ENCODE results near the gene SLC7A8. TPM values are rescaled to one million over a fixed set of nuclear protein-coding genes. Genes with fewer than 3 reads are reported as not detected.

Gene SLC7A8
- total and polyA plus RNA-seq, 2 donors (not counting 1 experiment from before 2014, with no cell fraction given), result 0.25 to 1.1 TPM

DNA sequence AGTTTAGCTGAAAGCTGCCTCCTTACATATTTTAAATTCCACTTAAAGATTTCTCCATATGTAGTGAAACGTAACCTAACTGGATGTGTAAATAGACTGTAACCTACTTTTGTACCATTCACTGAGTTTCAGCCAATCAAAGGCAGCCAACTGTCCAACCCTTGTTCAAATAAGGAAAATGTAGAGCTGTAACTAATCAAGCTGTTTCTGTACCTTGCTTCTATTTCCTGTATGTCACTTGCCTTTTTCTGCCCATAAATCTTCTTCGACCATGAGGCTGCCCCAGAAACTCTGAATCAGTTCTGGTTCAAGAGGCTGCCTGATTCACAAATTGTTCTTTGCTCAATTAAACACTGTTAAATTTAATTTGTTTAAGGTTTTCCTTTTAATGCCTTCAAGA is 6.3 kb downstream of the SLC7A8 start:
- POLR2A ChIA-PET, result no interaction called here
- Histone ChIP-seq H3K36me3 (replicated peaks in 1 of 2; ENCODE audit: control extremely low read depth in 1 of 2, control insufficient read depth in 1 of 2, extremely low read depth in 1 of 2, insufficient read depth in 2 of 2, low read length in 1 of 2) (no peaks in the 10 kb centered on the region), H3K9me3 (ENCODE audit: control extremely low read depth in 1 of 3, control insufficient read depth in 2 of 3, insufficient read depth in 1 of 3, low read length in 2 of 3) (no peaks in the 10 kb centered on the region), H3K4me1 (ENCODE audit: control insufficient read depth in 2 of 2, insufficient read depth in 2 of 2, low read length in 2 of 2) (peaks cover 4 to 5% of the 10 kb centered on the region in 2 donors), H3K79me2 (ENCODE audit: control insufficient read depth, insufficient read depth, low read length) (no peaks in the 10 kb centered on the region), H3K4me2 (replicated peaks; ENCODE audit: low read depth, low read length, poor library complexity, severe bottlenecking) (no peak overlapping the region), H3K27ac (ENCODE audit: low read length in 2 of 2) (no peak overlapping the region), H3K9ac (ENCODE audit: low read length) (no peak overlapping the region), H3K4me3 (ENCODE audit: control extremely low read depth in 1 of 5, extremely low read depth in 1 of 5, insufficient read depth in 1 of 5, low read depth in 2 of 5, low read length in 4 of 5) (no peak overlapping the region), H4K20me1 (ENCODE audit: control insufficient read depth, insufficient read depth, low read length, poor library complexity, severe bottlenecking) (no peaks in the 10 kb centered on the region), H3K27me3 (replicated peaks in 1 of 4; ENCODE audit: control extremely low read depth in 1 of 4, control insufficient read depth in 3 of 4, insufficient read depth in 4 of 4, low read length in 3 of 4) (peaks cover 0 to 19% (median 5%) of the 10 kb centered on the region in 4 experiments), H2AFZ (ENCODE audit: insufficient read depth, low read depth, low read length, poor library complexity, severe bottlenecking) (no peak overlapping the region)
- intact Hi-C loops (cut with micrococcal nuclease), result no loop called here
- Mint-ChIP-seq H3K27ac (no peak overlapping the region), H3K4me1 (peaks cover 3% of the 10 kb centered on the region), H3K27me3 (peaks cover 24% of the 10 kb centered on the region), H3K4me3 (no peak overlapping the region), H3K9me3 (ENCODE audit: insufficient read depth) (no peaks in the 10 kb centered on the region)
- WGBS (ENCODE audit: insufficient coverage), result 40% methylated on average over 1 of the region's 2 CpGs
- ATAC-seq (ENCODE audit: low read depth) (no peak), DNase-seq (no peak)
- CTCF ChIA-PET, result interaction anchor here (0.9 to 1.9 kb wide), 4 partner anchors 10 to 108 kb away, joined by 3 to 19 read pairs (median 4); no protein-coding TSS in a partner anchor
- no peak for TF ChIP-seq EZH2 (IDR thresholded peaks at IDR 0.05; ENCODE audit: borderline replicate concordance, insufficient read depth, low read depth, low read length, poor library complexity, severe bottlenecking)
- TF ChIP-seq, protein P1, sequence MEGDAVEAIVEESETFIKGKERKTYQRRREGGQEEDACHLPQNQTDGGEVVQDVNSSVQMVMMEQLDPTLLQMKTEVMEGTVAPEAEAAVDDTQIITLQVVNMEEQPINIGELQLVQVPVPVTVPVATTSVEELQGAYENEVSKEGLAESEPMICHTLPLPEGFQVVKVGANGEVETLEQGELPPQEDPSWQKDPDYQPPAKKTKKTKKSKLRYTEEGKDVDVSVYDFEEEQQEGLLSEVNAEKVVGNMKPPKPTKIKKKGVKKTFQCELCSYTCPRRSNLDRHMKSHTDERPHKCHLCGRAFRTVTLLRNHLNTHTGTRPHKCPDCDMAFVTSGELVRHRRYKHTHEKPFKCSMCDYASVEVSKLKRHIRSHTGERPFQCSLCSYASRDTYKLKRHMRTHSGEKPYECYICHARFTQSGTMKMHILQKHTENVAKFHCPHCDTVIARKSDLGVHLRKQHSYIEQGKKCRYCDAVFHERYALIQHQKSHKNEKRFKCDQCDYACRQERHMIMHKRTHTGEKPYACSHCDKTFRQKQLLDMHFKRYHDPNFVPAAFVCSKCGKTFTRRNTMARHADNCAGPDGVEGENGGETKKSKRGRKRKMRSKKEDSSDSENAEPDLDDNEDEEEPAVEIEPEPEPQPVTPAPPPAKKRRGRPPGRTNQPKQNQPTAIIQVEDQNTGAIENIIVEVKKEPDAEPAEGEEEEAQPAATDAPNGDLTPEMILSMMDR (IDR thresholded peaks at IDR 0.05), result no peak

DNA sequence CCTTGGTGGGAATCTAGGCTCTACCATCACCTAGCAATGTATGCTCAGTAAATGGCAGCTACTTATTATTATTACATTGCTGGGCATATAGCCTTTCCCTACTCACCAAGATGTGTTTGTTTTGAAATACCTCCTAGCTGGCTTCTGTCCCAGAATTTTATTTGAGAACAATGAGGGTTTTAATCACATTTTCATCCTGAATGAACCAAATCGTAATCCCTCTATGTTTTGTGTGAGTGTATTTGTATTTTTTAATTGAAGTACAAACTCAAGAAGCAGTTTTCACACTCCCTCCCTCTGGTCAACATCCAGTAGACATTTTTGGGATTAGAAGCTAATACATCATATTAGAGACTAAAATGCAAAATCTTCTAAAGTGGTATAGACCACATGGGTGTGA is 7.6 kb downstream of the SLC7A8 start:
- intact Hi-C loops (cut with micrococcal nuclease), result no loop called here
- H3K27me3 ChIP-seq (replicated peaks in 1 of 4; ENCODE audit: control extremely low read depth in 1 of 4, control insufficient read depth in 3 of 4, insufficient read depth in 4 of 4, low read length in 3 of 4), result peaks cover 0 to 10% (median 0%) of the 10 kb centered on the region in 4 experiments

More for the DNA sequence above, 7.6 kb downstream of the SLC7A8 start:
- TF ChIP-seq, protein P1 (IDR thresholded peaks at IDR 0.05), result no peak
- TF ChIP-seq EZH2 (IDR thresholded peaks at IDR 0.05; ENCODE audit: borderline replicate concordance, insufficient read depth, low read depth, low read length, poor library complexity, severe bottlenecking), result no peak
- ChIA-PET CTCF (interaction anchor here (1.9 kb wide), 1 partner anchor 11 kb away, joined by 19 read pairs; no protein-coding TSS in a partner anchor), POLR2A (no interaction called here)
- no peak overlapping the region for H3K4me3 Mint-ChIP-seq
- H3K27ac Mint-ChIP-seq, result no peak overlapping the region
- Histone ChIP-seq H3K4me1 (ENCODE audit: control insufficient read depth in 2 of 2, insufficient read depth in 2 of 2, low read length in 2 of 2) (no peaks in the 10 kb centered on the region), H3K79me2 (ENCODE audit: control insufficient read depth, insufficient read depth, low read length) (no peaks in the 10 kb centered on the region), H3K4me3 (ENCODE audit: control extremely low read depth in 1 of 5, extremely low read depth in 1 of 5, insufficient read depth in 1 of 5, low read depth in 2 of 5, low read length in 4 of 5) (no peak overlapping the region), H3K4me2 (replicated peaks; ENCODE audit: low read depth, low read length, poor library complexity, severe bottlenecking) (no peak overlapping the region), H2AFZ (ENCODE audit: insufficient read depth, low read depth, low read length, poor library complexity, severe bottlenecking) (no peak overlapping the region), H3K36me3 (replicated peaks in 1 of 2; ENCODE audit: control extremely low read depth in 1 of 2, control insufficient read depth in 1 of 2, extremely low read depth in 1 of 2, insufficient read depth in 2 of 2, low read length in 1 of 2) (no peaks in the 10 kb centered on the region), H3K9me3 (ENCODE audit: control extremely low read depth in 1 of 3, control insufficient read depth in 2 of 3, insufficient read depth in 1 of 3, low read length in 2 of 3) (no peaks in the 10 kb centered on the region), H4K20me1 (ENCODE audit: control insufficient read depth, insufficient read depth, low read length, poor library complexity, severe bottlenecking) (no peaks in the 10 kb centered on the region), H3K27ac (ENCODE audit: low read length in 2 of 2) (no peak overlapping the region), H3K9ac (ENCODE audit: low read length) (no peak overlapping the region)
- DNase-seq, result no peak
- H3K27me3 Mint-ChIP-seq, result peaks cover 17% of the 10 kb centered on the region
- no peak for ATAC-seq (ENCODE audit: low read depth)
- H3K4me1 Mint-ChIP-seq, result peaks cover 3% of the 10 kb centered on the region
- no CpG with 5 or more reads among the region's 1 CpG for WGBS (ENCODE audit: insufficient coverage)
- H3K9me3 Mint-ChIP-seq (ENCODE audit: insufficient read depth), result no peaks in the 10 kb centered on the region

Data from B cell (primary cell).